ENCODE measurements around the gene DMRTB1. TPM values are rescaled to one million over a fixed set of nuclear protein-coding genes. Genes with fewer than 3 reads are reported as not detected.

Gene DMRTB1
- polyA plus RNA-seq, 1 donor from 2014 or later: not detected

DNA sequence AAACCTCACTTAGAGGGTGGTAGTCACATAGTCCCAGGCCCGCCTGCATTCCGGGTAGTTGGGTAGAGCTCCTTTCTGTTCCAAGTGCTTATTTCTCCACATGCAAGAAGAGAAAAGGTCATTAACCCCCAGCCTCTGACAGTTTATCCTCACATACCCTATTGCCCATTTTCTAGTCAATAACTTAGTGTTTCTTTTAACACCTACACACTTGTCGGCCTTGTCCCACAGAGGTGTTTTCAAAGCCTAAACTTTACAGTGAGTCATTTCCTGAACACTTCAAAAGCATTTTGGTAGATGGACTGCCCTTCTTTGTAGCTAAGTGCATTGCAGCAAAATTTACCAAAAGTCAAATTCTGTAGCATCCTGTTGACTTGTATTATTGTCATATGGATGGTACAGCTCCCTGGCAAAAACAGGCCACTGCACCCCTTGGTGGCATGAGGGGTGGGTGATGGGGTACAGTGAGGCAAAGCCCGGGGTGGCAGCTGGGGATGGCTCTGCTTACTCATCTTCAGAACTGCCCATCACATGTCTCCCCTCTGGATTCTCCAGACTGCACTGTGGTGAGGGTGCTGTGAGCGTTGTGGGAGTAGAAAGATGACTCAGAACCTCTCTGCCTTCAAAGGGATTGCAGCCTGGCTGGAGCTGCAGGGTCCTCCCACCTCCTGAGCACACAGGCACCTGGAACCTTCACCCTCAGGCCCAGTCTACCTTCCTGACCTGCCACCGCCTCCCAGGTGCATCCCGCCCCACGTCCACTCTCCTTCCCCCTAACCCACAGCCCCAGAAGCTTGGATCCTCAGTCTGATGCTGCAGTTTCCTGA is 45.8 kb upstream of the DMRTB1 start:
- Histone ChIP-seq H3F3A (ENCODE audit: insufficient read depth, low read length, poor library complexity, severe bottlenecking) (no peaks in the 10 kb centered on the region), H3K4me2 (ENCODE audit: low read length) (no peak overlapping the region), H3K27ac (ENCODE audit: low read length) (no peak overlapping the region), H3K27me3 (ENCODE audit: insufficient read depth, low read depth, low read length) (no peaks in the 10 kb centered on the region), H3K9me3 (ENCODE audit: low read length) (no peaks in the 10 kb centered on the region), H3K36me3 (ENCODE audit: insufficient read depth, low read length) (no peaks in the 10 kb centered on the region), H3K4me3 (ENCODE audit: low read length) (no peak overlapping the region), H2AFZ (ENCODE audit: low read depth, low read length) (no peak overlapping the region), H4K20me1 (ENCODE audit: insufficient read depth) (no peaks in the 10 kb centered on the region), H3K79me2 (replicated peaks; ENCODE audit: insufficient read depth, low read length) (no peaks in the 10 kb centered on the region), H3K9ac (ENCODE audit: low read length) (no peak overlapping the region), H3K9me2 (ENCODE audit: insufficient read depth, low read length) (no peaks in the 10 kb centered on the region)
- TF ChIP-seq EZH2 (IDR thresholded peaks at IDR 0.05; ENCODE audit: borderline replicate concordance, insufficient read depth, low read length, poor library complexity, severe bottlenecking) (no peak), RAD21 (conservative IDR thresholded peaks at IDR 0.05) (no peak), TAF1 (IDR thresholded peaks at IDR 0.05; ENCODE audit: low read depth) (no peak), EP300 (conservative IDR thresholded peaks at IDR 0.05; ENCODE audit: poor library complexity, severe bottlenecking) (no peak), SMC3 (conservative IDR thresholded peaks at IDR 0.05; ENCODE audit: poor library complexity) (no peak), MXI1 (conservative IDR thresholded peaks at IDR 0.05; ENCODE audit: poor library complexity, severe bottlenecking) (no peak), POLR2AphosphoS5 (IDR thresholded peaks at IDR 0.05) (no peak)
- TF ChIP-seq, protein P1, sequence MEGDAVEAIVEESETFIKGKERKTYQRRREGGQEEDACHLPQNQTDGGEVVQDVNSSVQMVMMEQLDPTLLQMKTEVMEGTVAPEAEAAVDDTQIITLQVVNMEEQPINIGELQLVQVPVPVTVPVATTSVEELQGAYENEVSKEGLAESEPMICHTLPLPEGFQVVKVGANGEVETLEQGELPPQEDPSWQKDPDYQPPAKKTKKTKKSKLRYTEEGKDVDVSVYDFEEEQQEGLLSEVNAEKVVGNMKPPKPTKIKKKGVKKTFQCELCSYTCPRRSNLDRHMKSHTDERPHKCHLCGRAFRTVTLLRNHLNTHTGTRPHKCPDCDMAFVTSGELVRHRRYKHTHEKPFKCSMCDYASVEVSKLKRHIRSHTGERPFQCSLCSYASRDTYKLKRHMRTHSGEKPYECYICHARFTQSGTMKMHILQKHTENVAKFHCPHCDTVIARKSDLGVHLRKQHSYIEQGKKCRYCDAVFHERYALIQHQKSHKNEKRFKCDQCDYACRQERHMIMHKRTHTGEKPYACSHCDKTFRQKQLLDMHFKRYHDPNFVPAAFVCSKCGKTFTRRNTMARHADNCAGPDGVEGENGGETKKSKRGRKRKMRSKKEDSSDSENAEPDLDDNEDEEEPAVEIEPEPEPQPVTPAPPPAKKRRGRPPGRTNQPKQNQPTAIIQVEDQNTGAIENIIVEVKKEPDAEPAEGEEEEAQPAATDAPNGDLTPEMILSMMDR (IDR thresholded peaks at IDR 0.05; ENCODE audit: poor library complexity, severe bottlenecking): no peak
- TF ChIP-seq, protein P2, sequence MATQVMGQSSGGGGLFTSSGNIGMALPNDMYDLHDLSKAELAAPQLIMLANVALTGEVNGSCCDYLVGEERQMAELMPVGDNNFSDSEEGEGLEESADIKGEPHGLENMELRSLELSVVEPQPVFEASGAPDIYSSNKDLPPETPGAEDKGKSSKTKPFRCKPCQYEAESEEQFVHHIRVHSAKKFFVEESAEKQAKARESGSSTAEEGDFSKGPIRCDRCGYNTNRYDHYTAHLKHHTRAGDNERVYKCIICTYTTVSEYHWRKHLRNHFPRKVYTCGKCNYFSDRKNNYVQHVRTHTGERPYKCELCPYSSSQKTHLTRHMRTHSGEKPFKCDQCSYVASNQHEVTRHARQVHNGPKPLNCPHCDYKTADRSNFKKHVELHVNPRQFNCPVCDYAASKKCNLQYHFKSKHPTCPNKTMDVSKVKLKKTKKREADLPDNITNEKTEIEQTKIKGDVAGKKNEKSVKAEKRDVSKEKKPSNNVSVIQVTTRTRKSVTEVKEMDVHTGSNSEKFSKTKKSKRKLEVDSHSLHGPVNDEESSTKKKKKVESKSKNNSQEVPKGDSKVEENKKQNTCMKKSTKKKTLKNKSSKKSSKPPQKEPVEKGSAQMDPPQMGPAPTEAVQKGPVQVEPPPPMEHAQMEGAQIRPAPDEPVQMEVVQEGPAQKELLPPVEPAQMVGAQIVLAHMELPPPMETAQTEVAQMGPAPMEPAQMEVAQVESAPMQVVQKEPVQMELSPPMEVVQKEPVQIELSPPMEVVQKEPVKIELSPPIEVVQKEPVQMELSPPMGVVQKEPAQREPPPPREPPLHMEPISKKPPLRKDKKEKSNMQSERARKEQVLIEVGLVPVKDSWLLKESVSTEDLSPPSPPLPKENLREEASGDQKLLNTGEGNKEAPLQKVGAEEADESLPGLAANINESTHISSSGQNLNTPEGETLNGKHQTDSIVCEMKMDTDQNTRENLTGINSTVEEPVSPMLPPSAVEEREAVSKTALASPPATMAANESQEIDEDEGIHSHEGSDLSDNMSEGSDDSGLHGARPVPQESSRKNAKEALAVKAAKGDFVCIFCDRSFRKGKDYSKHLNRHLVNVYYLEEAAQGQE (IDR thresholded peaks at IDR 0.05; ENCODE audit: borderline replicate concordance): no peak

DNA sequence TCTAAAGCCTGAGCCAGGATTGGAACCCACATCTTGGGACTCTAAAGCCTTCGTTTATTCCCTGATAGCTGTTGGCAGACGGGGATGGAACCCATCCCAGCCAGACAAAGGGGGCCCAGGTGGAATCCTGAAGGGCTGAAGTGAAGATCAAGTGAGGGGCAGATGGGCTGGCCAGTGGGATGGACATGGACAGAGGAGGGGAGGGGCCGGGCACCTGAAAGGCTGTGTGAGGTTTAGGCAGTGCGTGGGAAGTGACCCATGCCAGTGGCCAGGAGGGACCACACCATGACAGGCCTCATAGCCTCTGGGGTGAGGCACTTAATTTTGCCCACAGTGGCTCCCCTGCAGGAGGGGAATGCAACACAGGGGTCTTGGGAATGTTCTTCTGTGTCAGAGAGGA is 44.6 kb upstream of the DMRTB1 start:
- no peaks in the 10 kb centered on the region for H4K20me1 ChIP-seq (ENCODE audit: insufficient read depth)
- no peaks in the 10 kb centered on the region for H3K36me3 ChIP-seq (ENCODE audit: insufficient read depth, low read length)
- no peaks in the 10 kb centered on the region for H3K9me3 ChIP-seq (ENCODE audit: low read length)
- no peaks in the 10 kb centered on the region for H3F3A ChIP-seq (ENCODE audit: insufficient read depth, low read length, poor library complexity, severe bottlenecking)
- H3K27me3 ChIP-seq (ENCODE audit: insufficient read depth, low read depth, low read length): no peaks in the 10 kb centered on the region
- no peaks in the 10 kb centered on the region for H3K79me2 ChIP-seq (replicated peaks; ENCODE audit: insufficient read depth, low read length)
- no peak overlapping the region for H2AFZ ChIP-seq (ENCODE audit: low read depth, low read length)
- no peak overlapping the region for H3K4me3 ChIP-seq (ENCODE audit: low read length)
- H3K4me2 ChIP-seq (ENCODE audit: low read length): no peak overlapping the region
- no peak overlapping the region for H3K9ac ChIP-seq (ENCODE audit: low read length)
- H3K27ac ChIP-seq (ENCODE audit: low read length): no peak overlapping the region
- H3K9me2 ChIP-seq (ENCODE audit: insufficient read depth, low read length): no peaks in the 10 kb centered on the region
- no peak for TF ChIP-seq RAD21 (conservative IDR thresholded peaks at IDR 0.05)
- no peak for TF ChIP-seq POLR2AphosphoS5 (IDR thresholded peaks at IDR 0.05)
